Stimulated activated CD8-positive, alpha-beta memory T cell treated with anti-CD3 and anti-CD28 coated beads, Interleukin-12 subunit alpha, Interleukin-12 subunit beta, amount 100 ng/mL, for 4 hours (primary cell): ENCODE data around the gene PKNOX2.

Experiments used
- DNase-seq: peaks from one replicate; pipeline ENCODE4 v3.0.0-alpha.2; 2020; ENCODE audit warnings: low read depth

Gene PKNOX2

DNA sequence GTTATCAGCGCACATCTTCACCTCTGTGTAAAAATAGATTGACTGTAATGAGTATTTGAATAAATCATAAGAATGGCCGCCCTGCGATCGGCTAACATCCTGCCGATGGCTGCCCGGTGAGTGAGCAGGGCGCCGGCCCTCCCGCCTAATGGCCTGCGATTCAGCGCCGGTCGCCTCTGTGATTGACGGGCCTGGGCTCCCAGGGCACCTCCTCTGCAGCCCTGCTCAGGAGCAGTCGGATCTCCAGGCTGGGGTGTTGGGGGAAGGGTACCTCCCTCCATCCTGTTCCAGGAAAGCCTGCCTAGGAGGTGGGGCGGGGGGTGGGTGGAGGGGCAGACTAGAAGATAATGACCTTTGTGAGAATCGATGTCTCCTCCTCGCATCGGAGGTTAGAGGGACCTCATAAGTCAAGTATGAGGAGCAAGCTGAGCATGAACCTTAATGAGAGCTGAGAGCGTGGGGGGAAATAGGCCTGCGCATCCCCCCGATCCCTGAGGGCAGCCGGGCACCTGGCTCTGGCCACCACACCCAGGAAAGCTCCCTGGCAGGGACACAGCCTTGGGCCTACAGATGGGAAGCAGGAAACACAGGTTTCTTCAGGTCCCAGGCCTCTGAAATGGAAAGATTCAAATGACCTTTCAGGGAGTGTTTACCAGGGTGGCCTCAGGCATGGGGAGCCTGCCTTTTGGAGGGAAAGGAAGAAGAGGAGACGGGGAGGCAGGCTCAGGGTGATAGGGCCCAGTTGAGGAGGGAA, 71.7 kb downstream of the PKNOX2 start:
- DNase-seq = no peak

DNA sequence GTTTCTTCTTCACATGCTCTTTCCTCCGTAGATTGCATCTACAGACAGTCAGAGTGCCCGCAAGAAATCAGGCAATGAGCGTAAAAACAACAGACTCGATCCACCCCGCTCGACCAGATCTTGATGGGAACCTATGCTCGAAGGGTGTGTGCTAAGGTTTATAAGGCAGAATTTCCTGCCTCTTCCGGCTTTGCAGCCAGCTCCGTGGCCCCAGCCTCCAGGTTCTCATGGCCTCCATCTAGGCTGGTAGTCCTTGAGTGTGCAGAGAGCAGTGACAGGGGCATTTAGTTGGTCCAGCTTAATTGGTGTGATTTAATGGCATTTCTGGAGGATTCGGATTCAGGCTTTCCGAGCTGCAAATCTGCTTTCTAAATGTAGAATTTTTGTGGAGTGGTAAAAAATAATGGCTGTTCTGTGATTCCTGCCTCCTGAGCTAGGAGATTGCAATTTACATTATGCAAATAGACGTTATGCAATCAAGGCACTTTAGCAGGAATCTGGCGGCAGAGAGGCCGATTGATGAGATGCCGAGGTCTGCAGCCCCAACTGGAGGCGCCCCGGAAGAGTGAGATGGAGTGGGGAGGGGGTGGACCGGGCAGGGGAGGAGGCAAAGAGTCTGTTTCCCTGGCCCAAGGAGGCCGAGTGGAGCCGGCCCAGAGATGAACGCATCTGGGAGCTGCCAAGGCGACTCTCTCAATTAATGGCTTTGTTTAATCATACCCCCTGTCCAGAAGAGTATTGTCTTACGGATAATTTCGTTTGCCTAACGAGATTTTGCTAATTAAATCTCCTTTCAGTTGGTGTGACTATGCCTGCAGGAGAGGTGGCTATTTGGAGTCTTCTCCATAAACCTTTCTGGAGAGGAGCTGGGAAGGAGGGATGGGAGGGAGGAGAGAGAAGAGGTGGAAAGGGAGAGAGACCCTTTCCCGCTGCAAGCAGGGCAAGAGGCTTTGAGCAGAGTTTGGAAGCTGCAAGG, 75.3 kb downstream of the PKNOX2 start:
- no peak for DNase-seq

DNA sequence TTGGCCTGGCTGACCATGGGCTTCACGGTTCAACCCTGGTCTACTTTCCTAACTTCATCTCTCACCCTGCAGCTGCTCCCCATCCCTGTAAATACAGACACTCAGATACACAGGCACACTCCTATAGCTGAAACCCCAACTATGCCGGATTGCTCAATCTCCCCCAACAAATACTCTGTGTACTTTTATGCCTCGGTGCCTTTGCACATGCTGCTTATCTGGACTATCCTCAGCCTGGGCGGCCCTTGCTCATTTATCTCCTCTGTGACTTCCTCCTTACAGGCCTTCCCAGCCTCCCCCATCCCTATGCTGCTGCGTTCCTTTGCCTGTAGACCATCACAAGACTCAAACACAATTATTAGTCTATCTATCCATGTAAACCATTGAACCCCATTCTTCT, 76.6 kb downstream of the PKNOX2 start:
- no peak for DNase-seq

DNA sequence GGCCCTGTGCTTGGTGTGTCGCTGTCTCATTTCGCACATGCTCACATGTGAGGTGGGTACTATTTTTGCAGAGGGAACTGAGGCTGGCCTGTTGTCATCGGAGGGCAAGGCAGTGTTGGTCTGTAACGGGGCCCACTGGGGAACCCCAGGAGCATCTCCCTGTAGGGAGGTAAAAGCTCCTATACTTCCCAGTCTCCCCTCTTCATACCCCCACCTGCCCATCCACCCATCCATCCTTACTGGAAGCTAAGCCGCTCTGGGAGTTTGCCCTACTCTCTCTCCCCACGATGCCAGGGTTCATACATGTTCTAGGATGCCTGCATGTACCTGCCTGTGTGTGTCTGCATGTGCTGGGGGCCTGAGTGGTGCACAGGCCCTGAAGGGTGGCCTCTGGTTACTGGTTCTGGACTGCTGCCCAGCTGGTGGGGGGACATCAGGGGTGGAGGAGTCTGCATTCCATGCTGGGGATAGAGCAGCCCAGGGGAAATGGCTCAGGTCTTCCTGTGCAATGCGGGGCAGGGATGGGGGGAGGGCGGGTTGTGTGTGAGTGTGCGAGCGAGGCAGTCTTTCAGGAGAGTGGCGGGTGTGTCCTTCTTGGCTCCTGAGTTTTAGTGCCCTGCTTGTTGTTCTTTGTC, 77.7 kb downstream of the PKNOX2 start:
- no peak for DNase-seq

DNA sequence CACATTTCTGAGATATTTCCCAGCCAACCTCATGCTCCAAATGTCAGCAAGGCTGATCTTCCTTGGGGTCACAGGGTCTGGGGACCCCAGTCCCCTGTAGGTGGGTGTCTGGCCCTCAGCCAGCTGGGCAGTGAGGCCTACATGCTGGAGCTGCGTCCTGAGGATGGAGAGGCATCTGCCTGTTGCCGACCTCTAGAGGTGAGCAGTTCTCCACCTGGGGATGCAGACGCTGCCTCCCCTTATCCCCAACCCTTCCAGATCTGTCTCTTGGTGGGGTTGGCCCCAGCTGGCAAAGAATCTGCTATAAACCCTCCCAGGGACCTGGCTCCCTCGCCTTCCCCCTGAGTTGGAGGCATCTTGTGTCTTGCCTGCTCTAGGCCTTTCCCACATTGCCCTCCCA, 79.6 kb downstream of the PKNOX2 start:
- DNase-seq = no peak

DNA sequence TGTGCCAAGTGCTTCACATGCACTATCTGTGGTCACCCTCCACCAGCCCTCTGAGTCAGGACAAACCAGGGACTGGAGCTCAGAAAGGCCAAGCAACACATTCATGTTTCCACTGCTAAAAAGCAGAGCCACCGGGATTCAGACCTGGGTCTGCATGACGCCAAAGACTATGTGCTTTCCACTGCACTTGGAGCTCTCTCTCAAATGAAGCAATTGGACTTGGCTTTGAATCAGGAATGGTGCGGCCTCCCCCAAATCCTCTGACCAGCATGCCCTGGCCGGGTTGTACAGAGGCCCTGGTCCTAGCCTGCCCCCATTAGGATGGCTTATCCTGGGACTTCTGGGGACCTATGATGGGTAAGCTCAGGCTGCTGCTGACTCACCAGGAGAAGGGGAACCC, 80.7 kb downstream of the PKNOX2 start:
- no peak for DNase-seq

DNA sequence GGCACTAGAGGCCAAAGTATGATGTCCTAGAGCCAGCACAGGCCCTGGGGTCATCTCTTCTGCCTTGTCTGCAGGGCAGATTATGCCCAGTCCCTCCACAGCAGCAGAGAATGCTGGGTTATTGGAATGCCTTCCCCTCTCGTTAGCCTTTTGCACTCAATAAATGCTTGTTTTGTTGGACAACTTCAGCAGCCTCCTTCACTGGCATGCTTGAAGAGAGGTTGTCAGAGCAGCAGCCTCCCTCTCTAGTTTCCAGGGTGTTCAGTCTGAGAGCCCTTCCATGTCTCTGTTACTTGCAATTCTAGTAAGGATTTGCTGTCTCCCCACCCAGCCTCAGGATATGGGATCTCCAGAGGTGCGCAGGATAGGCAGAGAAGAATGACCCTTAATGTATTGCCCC, 82.9 kb downstream of the PKNOX2 start:
- no peak for DNase-seq

DNA sequence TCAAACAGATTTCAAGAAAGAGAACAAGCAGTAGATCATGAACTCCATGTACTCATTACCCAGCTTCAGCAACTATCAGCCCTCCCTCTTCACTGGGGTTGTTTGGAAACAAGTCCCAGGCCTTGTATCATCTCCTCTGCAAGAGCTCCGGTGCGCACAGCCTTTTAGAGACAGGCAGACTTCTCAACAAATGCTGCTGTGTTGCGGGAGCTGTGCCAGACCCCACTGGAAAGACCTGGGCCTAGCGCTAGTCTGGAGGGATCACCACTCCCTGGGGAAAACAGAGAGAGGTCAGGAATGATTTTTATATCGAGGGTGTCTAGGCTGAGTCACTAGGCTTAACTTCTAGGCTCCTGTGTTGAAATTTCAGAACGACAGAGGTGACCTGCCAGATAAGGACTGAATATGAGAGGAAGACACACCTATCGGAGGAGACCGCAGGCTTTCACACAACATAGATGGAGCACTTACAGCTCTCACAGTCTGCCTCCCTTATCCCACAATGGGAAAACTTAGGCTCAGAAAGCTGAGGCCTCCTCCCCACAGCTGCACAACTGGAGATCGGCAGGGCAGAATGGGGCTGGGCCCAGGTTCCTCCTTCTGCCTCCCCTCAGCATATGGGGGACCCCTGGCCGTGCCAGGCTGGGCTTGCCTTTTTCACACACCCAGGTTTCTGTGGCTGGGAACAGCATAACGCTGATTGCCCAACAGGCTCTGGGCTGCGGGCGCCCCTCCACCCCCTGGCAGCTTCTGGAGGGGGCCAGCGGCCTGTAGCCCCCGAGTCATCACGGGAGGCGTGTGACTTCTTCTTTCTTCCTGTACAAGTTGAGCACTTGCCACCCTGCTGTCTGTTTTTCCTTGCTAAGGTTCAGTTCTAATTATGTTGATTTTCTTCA, 86.0 kb downstream of the PKNOX2 start:
- DNase-seq = no peak

DNA sequence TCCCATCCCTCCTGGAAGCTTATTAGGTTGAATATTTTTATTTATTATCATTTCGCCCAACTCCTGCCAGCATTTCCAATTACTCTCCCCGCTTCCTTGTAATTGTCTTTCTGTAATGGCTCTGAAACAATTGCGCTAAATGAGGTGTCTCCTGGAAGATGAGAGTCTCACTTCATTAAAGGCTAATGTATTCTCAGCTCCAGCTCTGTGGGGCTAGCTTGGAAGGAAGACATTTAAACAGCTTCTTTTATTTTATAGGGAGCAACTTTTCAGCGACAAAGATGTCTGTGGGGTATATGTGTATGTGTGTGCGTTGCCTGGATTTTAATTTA, 86.6 kb downstream of the PKNOX2 start:
- no peak for DNase-seq

DNA sequence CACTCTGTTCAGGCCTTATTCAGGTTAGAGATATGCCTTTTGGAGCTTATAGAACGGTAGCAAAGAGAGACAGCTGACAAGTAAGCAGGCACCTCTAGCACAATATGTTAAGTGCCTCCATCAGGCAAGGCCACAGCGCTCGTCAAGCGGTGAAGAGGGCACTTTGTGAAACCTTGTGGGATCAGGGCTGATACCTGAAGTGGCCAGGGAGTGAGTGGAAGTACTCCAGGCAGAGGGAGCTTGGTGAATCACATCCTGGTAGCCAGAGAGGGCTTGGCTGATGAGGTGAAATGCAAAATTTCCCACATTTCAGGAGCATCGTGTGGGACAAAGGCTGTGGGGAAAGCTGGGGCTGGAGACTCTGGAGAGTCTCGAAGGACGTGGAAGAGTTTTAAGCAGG, 87.4 kb downstream of the PKNOX2 start:
- DNase-seq = no peak

DNA sequence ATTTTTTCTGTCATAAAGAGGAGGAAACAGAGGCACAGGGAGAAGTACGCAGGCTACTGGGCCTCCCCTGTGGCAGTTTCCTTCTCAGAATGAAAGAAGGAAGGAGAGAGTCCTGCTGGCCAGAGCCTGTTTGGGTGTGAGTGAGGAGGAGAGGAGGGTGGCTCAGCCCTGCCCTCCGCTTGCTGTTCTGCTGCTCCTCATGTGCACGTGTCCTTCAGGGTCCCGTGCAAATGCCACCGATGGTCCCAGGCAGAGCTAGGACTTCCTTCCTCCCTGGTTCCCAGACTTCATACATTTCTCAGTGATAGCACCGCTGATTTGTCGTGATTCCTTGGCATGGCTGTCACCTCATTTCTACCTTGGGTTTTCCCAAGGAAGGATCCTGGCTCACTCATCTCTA, 88.7 kb downstream of the PKNOX2 start:
- no peak for DNase-seq

DNA sequence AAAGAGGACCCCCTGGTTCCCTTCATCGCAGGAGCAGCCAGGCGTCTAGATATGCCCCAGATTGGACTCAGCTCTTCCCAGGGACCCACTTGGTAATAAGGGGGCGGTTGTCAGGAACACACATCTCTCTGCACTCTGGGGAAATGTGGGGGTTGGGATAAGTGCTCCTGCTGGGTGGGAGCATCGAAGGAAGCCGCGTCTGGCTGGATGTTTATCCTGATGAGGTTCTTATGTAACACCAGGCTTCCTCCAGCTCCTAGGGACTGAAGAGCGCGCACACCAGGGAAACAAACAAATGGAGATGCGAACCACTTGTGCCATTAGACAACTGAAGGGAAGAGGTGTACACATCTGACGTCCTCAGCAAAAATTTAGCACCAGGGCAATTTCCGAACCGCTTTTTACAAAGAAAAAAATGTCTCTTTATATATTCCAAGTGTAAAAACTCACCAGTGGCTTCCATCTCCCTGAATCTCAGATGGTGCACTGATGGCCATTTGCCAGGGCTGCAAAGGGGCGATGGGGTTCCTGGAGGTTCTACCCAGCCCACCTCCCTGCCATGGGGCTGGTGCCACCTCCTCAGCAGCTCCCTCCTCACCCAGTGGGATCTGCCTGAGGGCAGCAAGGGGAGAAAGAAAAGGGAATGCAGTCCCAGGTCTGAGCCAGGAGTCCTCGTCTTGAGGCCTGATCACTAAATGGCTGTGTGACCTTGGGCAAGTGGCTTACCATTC, 89.4 kb downstream of the PKNOX2 start:
- no peak for DNase-seq

DNA sequence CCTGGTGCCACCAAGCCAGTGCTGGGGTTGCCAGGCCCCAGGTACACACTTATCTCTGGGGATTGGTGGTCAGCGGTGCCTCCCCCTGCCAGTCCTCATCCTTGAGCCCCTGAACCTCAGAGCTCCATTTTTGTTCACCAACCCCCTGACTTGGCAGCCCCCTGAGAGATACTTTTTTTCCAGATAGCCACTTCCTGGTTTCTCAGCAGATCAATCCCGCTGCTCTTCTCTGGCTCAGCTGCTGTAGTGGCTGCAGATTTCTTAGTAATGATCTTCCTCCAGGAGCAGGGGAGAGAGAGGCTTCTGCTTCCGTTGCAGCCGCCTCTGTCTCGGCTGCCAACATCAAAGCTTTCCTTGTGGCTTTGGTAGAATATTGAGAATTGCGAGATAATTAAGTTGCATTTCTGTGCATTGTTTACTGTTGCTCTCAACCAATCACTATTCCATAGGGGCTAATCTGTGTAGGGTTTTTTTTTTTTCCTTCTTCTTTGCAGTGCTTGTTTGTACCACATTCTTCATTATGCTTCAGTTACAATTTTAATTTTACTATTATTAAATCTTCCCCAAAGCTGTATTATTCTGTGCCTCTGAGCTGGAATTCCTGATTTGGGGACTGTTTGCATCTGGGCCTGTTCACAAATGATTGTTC, 92.1 kb downstream of the PKNOX2 start:
- no peak for DNase-seq

DNA sequence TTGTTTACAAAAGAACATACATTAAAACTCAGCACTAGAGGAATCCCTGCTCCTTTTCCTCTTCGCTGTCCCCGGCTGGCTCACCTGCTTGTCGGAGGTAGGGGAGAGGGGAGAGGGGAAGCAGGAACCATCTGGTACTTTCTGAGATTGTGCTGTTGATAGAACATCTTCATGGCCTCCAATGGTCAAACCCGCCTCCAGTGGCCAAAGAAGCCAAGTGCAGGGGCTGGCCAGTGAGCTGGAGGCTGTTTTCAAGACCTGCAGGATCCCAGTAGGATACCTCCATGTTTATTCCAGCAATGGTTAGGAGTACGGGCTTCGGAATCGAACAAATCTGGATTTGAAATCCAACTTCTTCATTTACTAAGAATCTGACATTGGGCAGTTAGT, 92.6 kb downstream of the PKNOX2 start:
- no peak for DNase-seq

DNA sequence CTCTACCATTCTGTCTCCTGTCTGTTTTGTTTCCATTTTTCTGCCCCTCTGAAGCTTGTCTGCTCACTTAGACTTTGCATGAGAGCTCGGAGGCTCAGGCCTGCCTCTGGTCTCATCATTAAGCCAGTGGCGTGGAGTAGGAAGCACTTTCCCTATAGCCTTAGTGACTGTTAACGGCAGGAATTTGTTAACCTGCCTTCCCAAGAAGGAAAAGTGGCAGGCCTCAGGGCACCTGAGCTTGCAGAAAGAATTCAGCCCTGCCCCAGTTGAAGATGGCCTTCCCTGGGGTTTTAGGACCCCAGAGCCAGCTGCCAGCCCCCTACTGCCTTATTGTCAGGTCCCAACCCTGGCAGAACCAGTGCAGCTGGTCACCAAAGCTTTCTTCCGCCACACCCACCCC, 93.2 kb downstream of the PKNOX2 start:
- DNase-seq = no peak

DNA sequence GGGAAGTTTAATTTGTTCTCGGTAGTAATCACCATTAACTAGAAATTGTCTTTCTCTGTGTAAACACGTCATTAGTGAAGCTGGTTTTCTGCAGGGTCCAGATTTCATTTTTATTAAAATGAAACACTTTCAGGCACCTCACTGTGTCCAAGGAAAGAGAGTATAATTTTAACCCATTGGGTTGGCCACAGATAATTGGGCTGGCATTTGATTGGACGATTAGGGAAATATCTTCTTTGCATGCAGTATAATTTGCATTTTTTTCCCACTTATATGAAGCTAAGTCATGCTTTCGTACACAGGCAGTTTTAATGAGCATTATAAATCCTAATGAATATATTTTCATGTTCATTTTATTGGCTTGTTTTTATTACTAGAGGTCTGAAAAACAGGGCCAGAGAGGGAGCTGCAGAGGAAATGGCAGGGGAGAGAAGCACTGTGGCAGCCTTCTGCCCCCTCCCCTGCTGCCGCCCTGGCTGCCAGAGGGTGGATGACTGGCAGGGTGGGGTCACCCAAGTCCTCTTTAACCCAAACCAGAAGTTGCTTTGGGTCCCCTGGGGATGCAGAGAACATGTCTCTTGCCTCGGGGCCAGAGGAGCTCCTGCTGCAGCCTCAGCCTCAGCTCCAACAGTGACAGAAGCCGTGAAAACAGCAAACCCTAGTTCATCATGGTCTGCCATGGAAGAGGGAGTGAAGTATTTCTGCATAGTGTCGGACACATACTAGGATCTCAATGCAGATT, 93.9 kb downstream of the PKNOX2 start:
- no peak for DNase-seq

DNA sequence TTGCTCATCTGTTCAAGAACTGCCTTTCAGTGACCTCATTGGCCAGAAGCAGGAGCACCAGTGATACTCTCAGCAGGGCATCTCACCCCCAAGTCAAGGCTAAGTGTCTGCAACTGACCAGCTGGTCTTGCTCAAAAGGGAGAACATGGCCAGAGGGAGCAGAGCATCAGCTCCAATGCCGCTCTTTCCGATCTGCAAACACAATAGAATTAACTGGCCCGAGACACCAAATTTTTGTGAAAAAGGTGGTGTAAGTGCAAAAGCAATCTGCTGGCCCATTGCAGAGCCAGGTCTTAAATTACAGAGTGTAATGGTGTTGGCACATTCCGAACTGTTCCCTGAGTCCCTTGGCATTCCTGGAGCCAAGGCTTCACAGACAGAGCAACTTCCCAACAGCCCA, 97.0 kb downstream of the PKNOX2 start:
- no peak for DNase-seq

DNA sequence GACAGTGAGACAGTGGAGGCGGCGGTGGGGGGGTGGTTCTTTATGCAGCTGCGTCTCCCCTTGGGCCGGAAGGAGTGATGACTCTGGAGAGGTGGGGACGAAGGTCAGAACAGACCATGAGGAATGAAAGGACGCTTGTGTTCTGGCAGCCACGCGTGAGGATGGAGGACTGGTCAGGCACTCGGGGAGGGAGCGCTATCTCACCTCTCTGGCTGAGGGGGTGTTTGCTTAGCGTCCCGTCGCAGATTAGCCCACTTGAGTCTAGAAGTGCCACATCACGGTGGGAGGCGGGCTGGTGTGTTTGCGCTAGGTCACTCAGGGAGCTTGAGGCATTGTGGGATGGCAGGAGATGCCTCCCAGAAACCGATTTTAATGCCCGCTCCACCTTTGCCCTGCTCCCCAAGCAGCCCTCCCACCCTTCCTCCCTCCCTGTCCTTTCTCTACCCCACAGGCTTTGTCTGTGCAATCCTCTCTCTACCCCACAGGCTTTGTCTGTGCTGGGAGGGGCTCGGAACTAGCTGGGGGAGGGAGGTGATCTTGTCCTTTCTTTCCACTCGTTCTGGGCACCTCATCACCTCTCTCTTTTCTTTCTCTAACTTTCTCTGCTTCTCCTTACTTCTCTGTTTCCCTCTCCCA, 97.8 kb downstream of the PKNOX2 start:
- DNase-seq = no peak

DNA sequence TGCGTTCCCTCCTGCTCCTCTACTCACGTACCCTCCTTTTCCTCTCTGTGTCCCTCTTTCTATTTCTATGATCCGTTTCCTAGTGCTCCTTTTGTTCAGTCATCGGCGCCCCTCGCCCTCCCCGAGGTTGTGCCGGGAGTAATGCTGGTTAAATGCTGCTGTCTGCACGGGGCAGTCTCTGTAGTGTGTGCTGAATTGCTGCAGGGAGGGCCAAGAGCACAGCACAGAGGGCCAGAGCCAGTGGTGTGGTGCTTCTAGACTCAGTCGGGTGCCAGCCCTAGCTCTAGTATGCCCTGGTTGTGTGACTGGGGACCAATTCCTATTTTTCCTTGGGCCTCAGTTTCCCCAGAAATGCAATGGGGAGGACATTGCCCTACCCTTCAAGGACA, 98.3 kb downstream of the PKNOX2 start:
- DNase-seq = no peak
